IPS-11a (cell line): ENCODE results near the gene PSMD9.

ENCODE experiments used
- H3K4me3 ChIP-seq: one replicate; pipeline ENCODE4 v1.5.1; 2013; ENCODE audit warnings: low read depth, low read length, control low read depth

PSMD9 gene

DNA sequence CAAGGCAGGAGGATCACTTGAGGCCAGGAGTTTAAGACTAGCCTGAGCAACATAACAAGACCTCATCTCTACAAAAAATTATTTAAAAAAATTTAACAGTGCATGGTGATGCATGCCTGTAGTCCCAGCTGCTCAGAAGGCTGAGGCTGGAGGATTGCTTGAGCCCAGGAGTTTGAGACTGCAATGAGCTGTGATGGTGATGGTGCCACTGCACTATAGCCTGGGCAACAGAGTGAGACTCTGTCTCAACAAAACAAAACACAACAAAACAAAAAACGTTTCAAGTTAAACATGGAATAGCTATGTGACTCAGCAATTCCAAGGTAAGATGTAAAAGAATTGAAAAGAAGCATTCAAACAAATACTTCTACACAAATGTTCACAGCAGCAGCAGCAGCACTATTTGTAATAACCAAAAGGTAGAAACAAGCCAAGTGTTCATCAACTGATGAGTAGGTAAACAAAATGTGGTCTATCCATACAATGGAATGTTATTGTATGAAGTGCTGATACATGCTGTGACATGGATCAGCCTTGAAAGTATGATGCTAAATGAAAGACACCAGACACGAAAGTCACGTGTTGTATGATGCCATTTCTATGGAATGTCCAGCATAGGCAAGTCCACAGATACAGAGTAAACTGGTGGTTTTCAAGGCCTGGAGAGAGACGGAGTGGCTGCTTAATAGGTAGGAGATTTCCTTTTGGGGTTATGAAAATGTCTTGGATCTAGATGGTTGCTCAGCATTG is 61.2 kb downstream of the PSMD9 start:
- no peak overlapping the region for H3K4me3 ChIP-seq

DNA sequence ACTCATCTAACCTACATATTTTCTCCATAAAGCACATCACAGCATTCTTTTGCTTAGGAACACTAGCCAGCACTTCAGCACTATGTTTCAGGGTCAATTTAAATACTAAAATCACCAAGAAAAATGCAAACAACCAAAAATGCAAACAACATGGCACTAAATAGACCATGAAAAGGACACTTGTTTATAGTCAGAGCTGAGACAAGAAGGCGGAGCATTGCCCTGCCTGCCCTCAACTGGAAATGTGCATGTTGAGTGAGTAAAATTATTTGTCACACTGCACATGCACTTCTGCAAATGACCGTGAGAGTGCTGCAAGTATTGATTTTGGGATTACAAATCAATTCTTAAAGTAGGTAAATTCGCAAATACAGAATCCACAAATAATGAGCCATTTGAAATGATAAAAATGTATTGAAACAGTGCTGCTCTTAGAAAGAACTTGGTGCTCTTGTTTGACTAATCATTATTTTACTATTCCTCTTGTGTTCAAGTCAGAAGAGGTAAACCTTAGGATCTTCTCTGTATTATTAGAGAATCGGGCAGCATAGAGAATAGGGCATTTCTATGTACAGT is 64.6 kb downstream of the PSMD9 start:
- H3K4me3 ChIP-seq: no peak overlapping the region

DNA sequence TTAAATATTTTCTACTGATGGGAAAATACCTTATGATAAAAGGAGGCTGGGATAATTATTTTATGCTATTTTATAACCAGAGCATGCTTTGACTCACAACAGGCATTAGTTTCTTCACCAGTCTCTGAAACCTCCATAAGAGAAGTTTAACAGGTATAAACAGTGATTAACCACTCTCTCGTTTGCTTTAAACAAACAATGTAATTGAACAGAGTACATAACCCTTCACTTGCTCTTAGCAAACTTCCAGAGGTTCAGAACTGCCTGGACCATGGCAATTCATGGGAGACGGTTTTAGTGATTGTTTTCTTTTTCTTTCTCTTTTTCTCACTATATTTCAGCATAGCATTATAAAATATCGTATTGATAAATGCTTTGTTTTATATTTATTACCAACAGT is 65.1 kb downstream of the PSMD9 start:
- no peak overlapping the region for H3K4me3 ChIP-seq

DNA sequence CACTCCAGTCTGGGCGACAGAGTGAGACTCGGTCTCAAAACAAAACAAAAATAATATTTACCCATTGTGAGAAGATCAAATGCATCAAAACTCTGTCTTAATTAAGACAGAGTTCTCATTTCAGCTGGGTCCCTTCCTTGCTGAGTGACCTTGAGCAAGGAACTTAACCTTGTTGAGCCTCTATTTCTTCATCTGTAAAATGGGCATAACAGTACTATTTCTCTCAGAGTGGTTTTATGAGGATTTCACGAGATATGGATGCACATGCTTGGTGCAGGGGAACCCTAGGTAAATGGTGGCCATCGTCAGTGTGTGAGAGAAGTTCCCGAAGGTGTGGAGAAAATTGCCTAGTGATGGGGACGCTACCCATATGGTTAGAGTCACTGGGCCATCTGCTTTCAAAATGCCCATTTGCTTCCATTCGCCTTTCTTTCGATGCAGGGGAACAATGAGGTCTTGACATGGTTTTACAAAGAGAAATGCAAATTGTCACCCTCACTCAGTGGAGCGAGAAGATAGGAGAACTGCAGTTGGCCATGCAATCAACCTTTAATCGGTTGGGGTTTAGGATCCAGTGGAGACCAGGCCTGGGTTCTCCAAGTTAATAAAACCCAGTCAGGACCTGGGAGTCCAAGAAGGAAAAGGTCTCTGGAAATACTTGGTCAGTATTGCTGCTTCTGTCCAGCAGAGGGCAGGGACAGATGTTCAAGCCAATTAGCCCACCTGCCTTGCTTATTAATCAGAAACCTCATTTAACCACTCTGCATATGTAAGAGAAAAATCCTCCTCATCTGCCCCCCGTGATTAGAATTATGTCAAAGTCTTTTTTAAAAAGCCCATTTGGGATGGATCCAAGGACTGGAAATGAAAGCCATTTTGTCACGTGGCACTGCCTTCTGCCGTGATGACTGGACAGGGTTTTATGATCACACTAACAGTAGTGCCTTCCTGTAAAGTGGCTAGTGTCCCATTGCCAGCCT is 67.0 kb downstream of the PSMD9 start:
- H3K4me3 ChIP-seq: no peak overlapping the region

DNA sequence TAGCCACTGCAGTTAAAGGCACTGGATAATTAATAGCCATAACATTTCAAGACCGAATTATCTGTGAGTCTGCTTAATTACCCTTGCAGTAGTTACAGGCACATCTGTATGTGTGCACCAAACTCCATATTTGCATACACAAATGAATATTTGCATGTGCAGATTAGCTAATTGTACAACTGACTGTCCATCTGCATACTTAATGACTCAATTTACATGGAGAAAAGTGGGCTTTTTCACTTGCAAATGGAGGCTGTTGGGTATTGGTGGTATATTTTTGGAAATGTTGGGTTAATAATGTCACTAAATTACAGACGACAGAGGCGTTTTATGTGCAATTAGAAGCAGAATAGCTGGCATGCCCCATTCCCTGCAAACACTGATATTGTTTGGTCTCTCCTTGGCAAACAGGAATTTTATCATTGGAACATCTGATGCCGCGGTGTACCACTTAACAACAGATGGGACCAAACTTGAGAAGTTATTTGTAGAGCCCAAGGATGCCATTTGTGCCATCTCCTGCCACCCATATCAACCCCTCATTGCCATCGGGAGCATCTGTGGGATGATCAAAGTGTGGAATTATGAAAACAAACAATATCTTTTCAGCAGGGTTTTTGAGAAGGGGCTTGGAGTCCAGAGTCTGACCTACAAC is 69.4 kb downstream of the PSMD9 start:
- no peak overlapping the region for H3K4me3 ChIP-seq

DNA sequence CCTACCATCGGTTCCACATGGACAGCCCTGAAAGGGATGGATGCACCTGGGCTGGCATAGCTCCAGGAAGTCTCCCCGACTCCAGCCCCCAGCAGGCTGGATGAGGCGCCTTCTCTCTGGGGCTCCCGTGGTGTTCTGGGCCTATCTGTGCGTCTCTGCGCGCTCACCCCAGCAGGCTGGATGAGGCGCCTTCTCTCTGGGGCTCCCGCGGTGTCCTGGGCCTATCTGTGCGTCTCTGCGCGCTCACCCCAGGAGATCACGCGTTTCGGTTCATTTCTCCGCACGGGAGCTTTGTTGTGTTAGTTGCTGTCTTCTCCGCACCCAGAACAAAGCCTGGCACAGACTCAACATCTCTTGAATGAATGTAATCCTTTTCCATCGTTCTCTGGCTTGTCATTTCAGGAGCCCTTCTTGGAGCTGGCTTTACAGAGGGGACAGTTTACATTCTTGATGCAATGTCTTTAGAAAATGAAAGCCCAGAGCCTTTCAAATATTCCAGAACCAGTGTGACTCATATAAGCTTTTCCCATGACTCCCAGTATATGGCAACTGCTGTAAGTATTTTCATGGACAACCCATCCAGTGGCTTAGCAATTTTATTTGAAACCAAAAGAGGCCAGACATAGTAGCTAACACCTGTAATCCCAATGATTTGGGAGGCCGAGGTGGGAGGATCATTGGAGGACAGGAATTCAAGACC is 70.1 kb downstream of the PSMD9 start:
- no peak overlapping the region for H3K4me3 ChIP-seq

DNA sequence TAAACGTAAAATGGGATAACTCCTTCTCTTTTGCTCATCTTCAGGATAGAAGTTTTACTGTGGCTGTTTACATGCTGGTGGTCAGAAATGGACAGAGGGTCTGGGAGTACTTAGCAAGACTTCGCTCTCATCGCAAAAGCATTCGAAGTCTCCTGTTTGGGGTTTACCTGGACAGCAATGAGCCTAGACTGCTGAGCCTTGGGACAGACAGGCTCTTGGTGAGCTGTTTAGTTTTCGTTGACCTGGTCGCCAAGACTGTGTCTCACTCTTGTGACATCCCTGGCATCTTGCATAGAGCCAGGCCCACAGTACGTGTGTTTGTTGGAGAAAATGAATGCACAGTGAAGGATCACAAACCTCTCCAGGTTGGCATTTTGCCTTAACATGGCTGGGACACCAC is 72.0 kb downstream of the PSMD9 start:
- no peak overlapping the region for H3K4me3 ChIP-seq

DNA sequence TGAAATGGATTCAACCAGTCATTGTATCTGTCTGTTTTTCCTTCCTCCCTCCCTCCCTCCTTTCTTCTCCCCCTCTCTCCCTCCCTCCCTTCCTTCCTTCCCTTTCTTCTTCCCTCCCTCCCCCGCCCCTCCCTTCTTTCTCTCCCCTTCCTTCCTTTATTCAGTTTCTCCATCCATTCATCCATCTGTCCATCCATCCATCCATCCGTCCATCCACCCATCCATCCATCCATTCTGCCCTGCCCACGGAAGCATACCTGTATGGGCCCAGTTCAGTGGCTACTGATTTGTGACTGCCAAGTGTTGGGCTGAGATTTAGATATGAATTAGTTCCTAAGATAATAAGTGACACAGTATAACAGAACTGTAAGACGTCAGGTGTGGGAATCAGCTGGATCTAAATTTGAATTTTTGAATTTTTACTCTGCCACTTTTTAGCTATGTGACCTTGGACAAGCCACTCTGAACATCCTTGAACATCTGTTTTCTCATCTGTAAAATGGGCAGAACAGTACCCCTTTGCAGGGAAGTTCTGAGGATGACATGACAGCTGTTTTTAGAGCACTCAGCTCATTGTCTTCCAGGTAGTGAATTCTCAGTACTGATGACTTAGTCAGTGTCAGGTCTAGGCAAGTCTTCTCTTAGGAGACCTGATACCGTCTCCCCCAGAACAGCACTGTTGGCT is 72.7 kb downstream of the PSMD9 start:
- H3K4me3 ChIP-seq: no peak overlapping the region

DNA sequence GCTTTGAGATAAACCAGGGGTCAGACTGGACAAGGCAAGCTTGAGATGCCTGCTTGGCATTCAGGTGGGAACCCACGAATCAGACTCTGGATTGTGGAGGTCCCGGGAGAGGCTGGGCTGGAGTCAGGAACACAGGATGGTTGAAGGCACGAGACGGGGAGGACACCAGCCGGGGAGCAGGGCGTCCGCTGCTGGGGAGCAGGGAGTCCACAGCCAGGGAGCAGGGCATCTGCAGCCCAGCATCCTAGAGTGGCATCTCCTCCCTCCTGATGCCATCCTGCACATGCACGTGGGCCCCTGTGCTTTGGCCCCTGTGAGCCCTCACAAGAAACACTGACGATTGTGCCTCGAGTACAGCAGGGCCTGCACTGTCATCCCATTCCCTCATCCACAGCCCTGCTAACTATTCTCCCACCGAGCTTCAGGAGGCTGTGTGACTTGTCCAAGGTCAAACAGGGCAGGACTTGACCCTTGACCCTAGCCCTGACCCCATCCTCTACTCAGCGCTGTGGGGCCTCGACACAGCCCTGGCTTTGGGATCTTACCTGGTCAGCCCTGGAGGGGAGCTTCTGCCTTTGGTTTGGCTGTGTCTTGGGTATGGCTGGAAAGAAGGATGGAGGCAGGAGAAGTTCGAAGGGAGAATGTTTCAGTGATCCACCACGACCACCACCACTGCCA is 74.9 kb downstream of the PSMD9 start:
- H3K4me3 ChIP-seq: no peak overlapping the region

DNA sequence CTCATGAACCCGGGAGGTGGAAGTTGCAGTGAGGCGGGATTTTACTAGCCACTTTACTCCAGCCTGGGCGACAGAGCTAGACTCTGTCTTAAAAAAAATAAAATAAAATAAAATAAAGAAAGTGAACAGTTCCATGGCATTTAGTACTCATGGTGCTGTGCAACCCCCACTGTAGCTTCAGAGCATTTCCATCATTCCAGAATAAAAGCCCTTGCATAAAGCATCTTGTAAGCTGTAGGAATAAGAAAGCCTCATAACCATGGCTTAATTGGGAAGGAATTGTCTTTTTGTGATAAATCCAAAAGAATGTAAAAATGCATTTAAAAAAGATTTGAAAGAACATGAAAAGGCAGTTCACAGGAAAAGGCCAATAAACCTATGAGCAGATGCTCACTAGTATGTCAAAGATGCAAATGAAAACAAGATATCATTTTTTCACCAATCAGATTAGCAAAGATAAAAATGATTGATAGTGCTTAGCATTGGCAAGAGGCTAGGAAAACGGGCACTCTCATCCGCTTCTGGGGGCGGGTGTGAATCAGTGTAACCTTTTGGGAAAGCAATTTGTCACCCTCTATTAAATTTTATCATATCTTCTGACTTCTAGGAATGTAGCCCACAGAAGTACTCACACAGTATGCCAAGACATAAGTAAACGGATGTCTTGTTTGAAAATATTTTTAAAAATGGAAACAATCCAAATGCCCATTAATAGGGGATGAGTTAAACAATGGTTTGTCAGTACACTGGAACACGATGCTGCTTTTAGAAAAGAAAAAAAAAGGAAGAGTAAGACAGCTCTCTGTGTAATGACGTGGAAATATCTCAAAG is 76.4 kb downstream of the PSMD9 start:
- no peak overlapping the region for H3K4me3 ChIP-seq

DNA sequence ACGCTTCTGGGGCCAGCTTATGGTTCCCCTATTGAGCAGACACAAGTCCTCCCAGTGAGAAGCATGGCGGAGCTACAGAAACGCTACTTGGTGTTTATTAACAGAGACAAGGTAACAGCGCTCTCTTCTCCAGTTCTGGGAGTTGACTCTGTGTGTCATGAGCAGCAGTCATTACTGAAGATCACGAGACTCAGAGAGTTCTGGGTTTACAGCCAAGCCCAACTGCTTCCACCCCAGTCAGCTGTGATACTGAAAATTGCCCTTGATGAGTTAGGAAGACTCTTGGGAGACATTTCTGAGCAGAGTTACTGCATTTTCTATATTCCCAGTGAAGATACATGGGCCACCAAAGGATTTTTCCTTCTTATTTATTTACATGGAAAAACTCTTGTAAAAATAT is 78.4 kb downstream of the PSMD9 start:
- no peak overlapping the region for H3K4me3 ChIP-seq
